Lower leg skin (tissue), 4 donors: ENCODE measurements around the gene IKBKE. TPM values are rescaled to one million over a fixed set of nuclear protein-coding genes. Genes with fewer than 3 reads are reported as not detected.

Source experiments
- DNase-seq, 2 donors: peaks; one replicate each; pipeline ENCODE4 v3.0.0-alpha.2; 2019; ENCODE audit warnings: low spot score in 2 of 2
- H3K4me3 ChIP-seq: fragments of 200-600 bp; sonication (generic); 2 replicates; pipeline ENCODE4 v1.5.1; 2017; ENCODE audit warnings: mild to moderate bottlenecking, low read depth; ENCODE audit not compliant: poor library complexity, severe bottlenecking
- POLR2A ChIP-seq, 2 donors: fragments of 450-650 bp; IDR thresholded peaks; one replicate each; pipeline ENCODE4 v1.6.1; 2016 to 2017; ENCODE audit warnings: antibody characterized with exemption in 2 of 2, mild to moderate bottlenecking in 1 of 2, moderate library complexity in 1 of 2
- WGBS, 2 donors: methylation state at CpG; one replicate each; pipeline ENCODE4 v1.1.5; 2018; 5-methylcytosine and 5-hydroxymethylcytosine counted together
- intact Hi-C: fragments of 100-400 bp; cut with DNase I; formaldehyde crosslinking; loops from one replicate; pipeline ENCODE4 v1.15.0; 2023; ENCODE audit warnings: low total_unique reads
- total RNA-seq, 4 donors: library from RNA; depleted of rRNA; stranded (reverse); fragments of >200 nt; gene quantifications; one replicate each; pipeline ENCODE4 v1.1.0, GENCODE V29; 2016
- TF ChIP-seq, protein P1 (sequence below), 3 donors: fragments of 450-650 bp; IDR thresholded peaks; one replicate each; pipeline ENCODE4 v1.5.1; 2016; ENCODE audit warnings: antibody characterized with exemption in 3 of 3, mild to moderate bottlenecking in 3 of 3, moderate library complexity in 2 of 3

The IKBKE gene
- total RNA-seq, 4 donors from 2014 or later: 6.1 to 21.4 (median 12.2) TPM

DNA sequence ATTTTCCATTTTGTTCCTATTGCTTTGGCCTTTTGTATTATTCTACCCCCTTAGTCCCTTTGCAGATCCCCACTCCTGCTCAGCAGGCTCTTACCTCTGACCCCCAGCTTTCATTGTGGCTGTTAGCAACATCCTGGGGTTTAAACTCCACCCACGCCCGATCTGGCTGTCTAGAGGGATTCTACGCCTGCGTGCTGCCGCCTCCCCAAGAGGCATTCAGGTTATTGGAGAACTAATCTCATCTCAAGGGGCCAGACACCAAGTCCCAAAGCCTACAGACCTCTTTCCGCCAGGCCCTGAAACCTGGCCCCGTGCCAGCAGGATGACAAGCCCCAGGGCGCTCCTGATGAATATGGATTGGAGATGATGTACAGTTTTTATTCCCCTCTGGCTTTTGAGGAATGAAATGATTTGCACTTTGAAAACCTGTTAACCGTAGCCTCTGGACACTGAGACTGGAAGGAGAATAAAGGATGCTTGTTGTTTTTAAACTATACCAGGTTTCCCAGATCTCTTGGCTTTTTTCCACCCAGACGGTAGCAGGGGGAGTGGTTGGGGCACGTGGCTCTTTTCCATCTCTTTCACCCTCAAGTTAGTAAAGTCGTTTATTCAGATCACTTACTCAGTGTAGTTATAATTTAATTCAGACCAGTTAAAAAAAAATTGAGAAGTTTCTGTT is 14.5 kb upstream of the IKBKE start:
- H3K4me3 ChIP-seq: no peak overlapping the region
- TF ChIP-seq POLR2A (IDR thresholded peaks at IDR 0.05): no peak
- intact Hi-C loops: no loop called here
- 51 to 54% methylated on average over 12 of the region's 12 CpGs for WGBS, 2 donors
- DNase-seq: no peak

DNA sequence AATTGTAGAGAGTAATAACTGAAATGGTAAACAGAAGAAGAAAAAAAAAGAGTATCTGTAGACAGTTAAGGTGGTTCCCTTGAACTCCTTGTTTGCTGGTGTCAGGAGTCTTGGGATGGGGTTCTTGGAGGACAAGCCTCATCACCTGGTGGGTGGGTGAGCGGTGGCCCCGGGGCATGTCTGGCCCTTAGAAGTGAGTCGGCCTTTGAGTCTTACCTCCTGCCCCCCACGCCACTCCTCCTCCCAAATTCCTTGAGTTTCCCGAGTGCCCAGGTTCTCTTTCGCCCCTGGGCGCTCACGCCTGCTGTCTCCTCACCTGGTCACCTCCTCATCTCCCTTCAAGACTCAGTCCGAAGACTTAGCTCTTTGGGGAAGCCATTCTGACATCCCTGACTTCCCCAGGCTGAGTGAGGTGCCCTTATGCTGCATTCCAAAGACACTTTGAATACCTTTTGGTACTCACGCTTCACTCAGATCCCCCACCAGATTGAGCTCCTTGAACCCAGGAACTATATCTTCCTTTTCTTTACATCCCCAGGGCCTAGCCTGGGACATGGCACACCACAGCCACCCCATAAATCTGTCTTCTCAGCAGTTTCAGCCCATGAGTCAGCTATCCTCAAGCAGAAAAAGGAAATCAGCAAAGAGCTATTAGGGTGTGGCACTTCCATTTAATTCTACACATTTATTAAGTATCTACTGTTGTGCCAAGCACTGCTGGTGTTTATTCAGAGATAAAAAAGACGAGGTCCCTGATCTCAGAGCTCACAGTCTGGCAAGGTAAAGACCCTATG is 13.5 kb upstream of the IKBKE start:
- WGBS, 2 donors: 82 to 85% methylated on average over 11 of the region's 11 CpGs
- no peak overlapping the region for H3K4me3 ChIP-seq
- no peak for DNase-seq
- TF ChIP-seq, protein P1, sequence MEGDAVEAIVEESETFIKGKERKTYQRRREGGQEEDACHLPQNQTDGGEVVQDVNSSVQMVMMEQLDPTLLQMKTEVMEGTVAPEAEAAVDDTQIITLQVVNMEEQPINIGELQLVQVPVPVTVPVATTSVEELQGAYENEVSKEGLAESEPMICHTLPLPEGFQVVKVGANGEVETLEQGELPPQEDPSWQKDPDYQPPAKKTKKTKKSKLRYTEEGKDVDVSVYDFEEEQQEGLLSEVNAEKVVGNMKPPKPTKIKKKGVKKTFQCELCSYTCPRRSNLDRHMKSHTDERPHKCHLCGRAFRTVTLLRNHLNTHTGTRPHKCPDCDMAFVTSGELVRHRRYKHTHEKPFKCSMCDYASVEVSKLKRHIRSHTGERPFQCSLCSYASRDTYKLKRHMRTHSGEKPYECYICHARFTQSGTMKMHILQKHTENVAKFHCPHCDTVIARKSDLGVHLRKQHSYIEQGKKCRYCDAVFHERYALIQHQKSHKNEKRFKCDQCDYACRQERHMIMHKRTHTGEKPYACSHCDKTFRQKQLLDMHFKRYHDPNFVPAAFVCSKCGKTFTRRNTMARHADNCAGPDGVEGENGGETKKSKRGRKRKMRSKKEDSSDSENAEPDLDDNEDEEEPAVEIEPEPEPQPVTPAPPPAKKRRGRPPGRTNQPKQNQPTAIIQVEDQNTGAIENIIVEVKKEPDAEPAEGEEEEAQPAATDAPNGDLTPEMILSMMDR (IDR thresholded peaks at IDR 0.05): no peak
- no peak for TF ChIP-seq POLR2A (IDR thresholded peaks at IDR 0.05)
- intact Hi-C loops: no loop called here

DNA sequence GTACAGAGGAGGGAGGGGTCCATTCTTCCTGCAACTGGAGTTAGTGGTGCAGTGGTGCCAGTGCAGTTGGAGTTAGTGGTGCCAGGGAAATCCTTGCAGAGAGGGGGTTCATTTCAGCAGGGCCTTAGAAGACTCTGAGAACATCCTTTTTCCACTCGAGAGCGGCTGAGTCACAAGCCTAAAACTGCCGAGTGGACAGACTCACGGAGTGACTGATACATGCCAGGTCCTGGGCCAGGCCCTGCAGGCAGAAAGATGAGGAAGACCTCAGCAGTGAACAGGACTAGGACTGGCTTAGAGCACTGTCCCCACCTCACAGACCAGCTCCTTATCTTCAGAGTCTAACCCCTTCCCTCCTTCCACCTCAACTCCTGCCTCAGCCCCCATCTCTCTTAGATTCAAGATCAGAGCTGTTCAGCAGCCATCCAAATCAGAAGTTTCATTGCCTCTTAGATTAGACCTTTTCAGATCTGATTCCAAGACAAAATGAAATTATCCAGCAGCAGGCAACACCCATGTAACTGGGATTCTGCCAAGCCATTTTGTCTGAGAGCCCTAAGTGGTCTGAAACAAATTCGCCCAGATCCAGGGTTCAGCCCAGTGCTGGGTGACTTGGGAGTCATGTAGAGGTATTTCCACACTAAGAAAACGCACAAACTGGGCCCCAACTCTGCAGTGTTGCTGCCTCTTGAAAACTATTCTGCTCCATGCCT is 12.7 kb upstream of the IKBKE start:
- WGBS, 2 donors: 32 to 38% methylated on average over 6 of the region's 6 CpGs
- H3K4me3 ChIP-seq: no peak overlapping the region
- no peak for DNase-seq
- intact Hi-C loops: no loop called here
- TF ChIP-seq, protein P1 (IDR thresholded peaks at IDR 0.05): no peak

DNA sequence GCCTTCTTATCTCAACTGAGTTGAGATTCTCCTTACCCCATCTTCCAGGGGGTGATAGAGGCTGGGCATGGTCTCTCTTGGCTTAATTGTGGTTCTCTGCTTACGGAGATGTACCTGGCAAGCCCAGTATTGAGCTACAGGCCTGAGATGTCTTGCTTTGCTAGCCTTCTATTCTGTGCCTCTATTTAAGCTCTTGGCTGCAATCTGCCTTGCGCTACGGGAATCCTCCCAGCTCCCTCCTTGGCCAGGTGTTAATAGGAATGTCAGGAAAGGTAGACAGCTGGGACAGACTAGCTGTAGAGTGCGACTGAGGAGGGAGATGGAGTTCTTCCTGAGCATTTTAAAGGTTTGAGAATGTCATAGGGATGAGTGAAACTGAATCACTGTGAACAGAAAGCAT is 10.6 kb upstream of the IKBKE start:
- no peak for DNase-seq
- intact Hi-C loops: no loop called here
- 93% methylated on average over 4 of the region's 4 CpGs for WGBS, 2 donors
- TF ChIP-seq, protein P1 (IDR thresholded peaks at IDR 0.05): no peak
- TF ChIP-seq POLR2A (IDR thresholded peaks at IDR 0.05): no peak
- no peak overlapping the region for H3K4me3 ChIP-seq

DNA sequence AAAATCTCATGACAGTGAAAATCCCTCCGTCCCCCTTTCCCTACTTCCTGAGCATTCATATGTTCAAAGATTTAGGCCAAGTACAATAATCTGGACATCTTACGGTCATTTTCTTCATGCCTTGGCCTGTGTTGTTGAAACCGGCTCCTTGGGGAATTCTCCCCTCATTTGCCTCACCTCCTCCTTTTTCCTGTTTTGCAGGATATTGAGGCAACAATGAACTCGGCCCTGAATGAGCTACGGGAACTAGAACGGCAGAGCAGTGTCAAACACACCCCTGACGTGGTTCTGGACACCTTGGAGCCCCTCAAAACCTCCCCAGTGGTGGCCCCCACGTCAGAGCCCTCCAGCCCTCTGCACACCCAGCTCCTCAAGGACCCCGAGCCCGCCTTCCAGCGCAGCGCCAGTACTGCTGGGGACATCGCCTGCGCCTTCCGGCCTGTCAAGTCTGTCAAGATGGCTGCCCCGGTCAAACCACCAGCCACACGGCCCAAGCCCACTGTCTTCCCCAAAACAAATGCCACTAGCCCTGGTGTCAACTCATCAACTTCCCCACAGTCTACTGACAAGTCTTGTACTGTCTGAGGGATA is 9.3 kb upstream of the IKBKE start:
- 85 to 86% methylated on average over 17 of the region's 17 CpGs for WGBS, 2 donors
- H3K4me3 ChIP-seq: no peak overlapping the region
- TF ChIP-seq, protein P1 (IDR thresholded peaks at IDR 0.05): no peak
- no peak for TF ChIP-seq POLR2A (IDR thresholded peaks at IDR 0.05)
- DNase-seq: no peak
- intact Hi-C loops: no loop called here
